K562 (cell line): ENCODE data around the gene HEXD. TPM values are rescaled to one million over a fixed set of nuclear protein-coding genes. Genes with fewer than 3 reads are reported as not detected.

Experiments
- ATAC-seq: fragments of 200-7000 bp; cut with Tn5 transposase; 3 replicates; pipeline ENCODE4 v1.9.1; 2020; ENCODE audit warnings: moderate library complexity
- BruUV-seq: library from RNA; stranded (reverse); fragments of 400-500 nt; replicated peaks from 2 replicates; lab custom pipeline; 2021; lab: Mats Ljungman, UMichigan
- CTCF ChIA-PET: fragments of 300-600 bp; formaldehyde crosslinking; extraction: SDS; loops from one replicate; lab custom pipeline; 2021; ENCODE audit warnings: low intra/inter-chr PET ratio; lab: Yijun Ruan, JAX
- POLR2A ChIA-PET: fragments of 300-600, 350-650 bp; sonication (Branson Sonifier 250); formaldehyde crosslinking; extraction: SDS; loops from one replicate; lab custom pipeline; 2021; ENCODE audit warnings: antibody characterized with exemption, inconsistent platforms; lab: Yijun Ruan, JAX
- DNase-seq, 4 experiments: peaks; one replicate each; pipeline versions ENCODE4 v3.0.0 to v3.0.0-alpha.2; 2011 to 2018; ENCODE audit warnings: low spot score in 3 of 4, mixed read lengths in 3 of 4; ENCODE audit errors: extremely low read depth in 1 of 4
- FAIRE-seq: peaks from 2 replicates; lab custom pipeline; 2011; peaks lifted over from hg19 to GRCh38; lab: Jason Lieb, UNC
- H2AFZ ChIP-seq: 2 replicates; pipeline ENCODE4 v1.6.0; 2011; ENCODE audit warnings: low read depth, low read length, control low read depth, inconsistent platforms
- H3K27ac ChIP-seq: fragments of 200-600 bp; 3 replicates; pipeline ENCODE4 v1.8.0; 2011; ENCODE audit warnings: low read depth, mild to moderate bottlenecking, control low read depth, inconsistent platforms, low read length, moderate library complexity, mixed read lengths; ENCODE audit errors: extremely low read depth
- H3K27me3 ChIP-seq, 2 experiments: fragments of 300-600 bp in 1 of 2; 2 replicates in 1 of 2; 3 replicates in 1 of 2; pipeline versions ENCODE4 v1.6.0 to v1.8.0; 2011; ENCODE audit warnings: inconsistent platforms in 2 of 2, low read length in 2 of 2, mild to moderate bottlenecking in 1 of 2, mixed read lengths in 1 of 2, moderate library complexity in 1 of 2; ENCODE audit not compliant: control insufficient read depth in 2 of 2, insufficient read depth in 2 of 2
- H3K36me3 ChIP-seq: fragments of 300-600 bp; 3 replicates; pipeline ENCODE4 v1.8.0; 2011; ENCODE audit warnings: mild to moderate bottlenecking, low read length, inconsistent platforms; ENCODE audit not compliant: control insufficient read depth, insufficient read depth
- H3K4me1 ChIP-seq, 2 experiments: fragments of 200-600 bp in 1 of 2; replicated peaks in 1 of 2; 2 replicates in 1 of 2; 3 replicates in 1 of 2; pipeline versions ENCODE4 v1.5.1 to v1.8.0; 2011; ENCODE audit warnings: inconsistent platforms in 2 of 2, low read length in 2 of 2, mild to moderate bottlenecking in 1 of 2, mixed read lengths in 1 of 2, moderate library complexity in 1 of 2; ENCODE audit not compliant: control insufficient read depth in 2 of 2, insufficient read depth in 2 of 2
- H3K4me2 ChIP-seq: 2 replicates; pipeline ENCODE4 v1.6.1; 2011; ENCODE audit warnings: low read length, control low read depth, inconsistent platforms, mixed read lengths; ENCODE audit not compliant: insufficient read depth
- H3K4me3 ChIP-seq: fragments of 200-600 bp; sonication (generic), shearing (Covaris generic); 2 replicates; pipeline ENCODE4 v1.5.1; 2016; ENCODE audit warnings: control low read depth, inconsistent platforms
- H3K79me2 ChIP-seq: fragments of 200-600 bp; 3 replicates; pipeline ENCODE4 v1.8.0; 2011; ENCODE audit warnings: low read length, inconsistent platforms; ENCODE audit not compliant: control insufficient read depth, insufficient read depth
- H3K9ac ChIP-seq, 2 experiments: 2 replicates each; pipeline versions ENCODE4 v1.6.0 to v1.6.1; 2011; ENCODE audit warnings: low read depth in 2 of 2, low read length in 2 of 2, control low read depth in 1 of 2, inconsistent platforms in 1 of 2, mild to moderate bottlenecking in 1 of 2, mixed read lengths in 1 of 2; ENCODE audit not compliant: insufficient read depth in 1 of 2
- H3K9me1 ChIP-seq: one replicate; pipeline ENCODE4 v1.6.0; 2011; ENCODE audit warnings: inconsistent platforms, mild to moderate bottlenecking, low read length, moderate library complexity; ENCODE audit not compliant: control insufficient read depth, insufficient read depth
- H3K9me3 ChIP-seq: replicated peaks from 2 replicates; pipeline ENCODE4 v1.5.1; 2011; ENCODE audit warnings: low read depth, low read length, inconsistent platforms; ENCODE audit not compliant: control insufficient read depth, insufficient read depth
- H4K20me1 ChIP-seq: replicated peaks from 2 replicates; pipeline ENCODE4 v1.6.1; 2011; ENCODE audit warnings: low read length, inconsistent platforms, mixed read lengths; ENCODE audit not compliant: control insufficient read depth, insufficient read depth
- CUX1 ChIP-seq: fragments of 200-800 bp; sonication (Bioruptor generic); IDR thresholded peaks from 2 replicates; pipeline ENCODE4 v1.6.1; 2016; ENCODE audit warnings: missing genetic modification characterization, missing compliant biosample characterization
- HIVEP1 ChIP-seq: fragments of 250-450 bp; sonication (Bioruptor Pico); IDR thresholded peaks from 2 replicates; pipeline ENCODE4 v1.4.0; 2020; ENCODE audit warnings: mild to moderate bottlenecking
- MAZ ChIP-seq, 2 experiments: fragments of 450-650 bp in 1 of 2; sonication (generic) in 1 of 2; formaldehyde crosslinking; IDR thresholded peaks in 1 of 2; conservative IDR thresholded peaks in 1 of 2; 2 replicates each; pipeline versions ENCODE4 v1.4.0 to v1.5.0; 2020; ENCODE audit warnings: mild to moderate bottlenecking in 1 of 2, missing genetic modification reagents in 1 of 2
- POLR3G ChIP-seq: IDR thresholded peaks from 2 replicates; pipeline ENCODE4 v1.6.1; 2011; ENCODE audit not compliant: insufficient read length, insufficient replicate concordance; ENCODE audit errors: extremely low read depth
- ZNF695 ChIP-seq: fragments of 450-650 bp; formaldehyde crosslinking; IDR thresholded peaks from 2 replicates; pipeline ENCODE4 v1.4.0; 2020; ENCODE audit warnings: mild to moderate bottlenecking, moderate library complexity
- WGBS: fragments of 100-300 bp; shearing (Covaris generic); methylation state at CpG from one replicate; pipeline ENCODE4 v1.1.6; 2016; ENCODE audit warnings: low coverage, mixed read lengths; ENCODE audit not compliant: insufficient coverage; ENCODE audit errors: missing lambda C conversion rate; 5-methylcytosine and 5-hydroxymethylcytosine counted together
- in situ Hi-C: fragments of 300-500 bp; cut with MboI; formaldehyde crosslinking; loops from 4 replicates; pipeline ENCODE4 v1.15.0; 2018; ENCODE audit warnings: inconsistent platforms, mixed read lengths
- intact Hi-C: fragments of 100-400 bp; cut with micrococcal nuclease; formaldehyde crosslinking; loops from 2 replicates; pipeline ENCODE4 v1.14.2; 2022
- polyA plus RNA-seq, 8 experiments: library from polyadenylated mRNA; depleted of rRNA in 4 of 8; stranded (reverse) in 5 of 8; unstranded in 3 of 8; fragments of >200 nt; fragmentation: Nextera tagmentation in 2 of 8; fragmentation: Illumina TruSeq in 1 of 8; extraction: Ambion mirVana in 2 of 8; extraction: Trizol in 1 of 8; gene quantifications; 2 replicates each; pipeline versions ENCODE4 v1.2.1 to v1.2.3, GENCODE V29; 2011 to 2014; ENCODE audit warnings: inconsistent platforms in 1 of 8, missing spikeins in 1 of 8
- total RNA-seq, 7 experiments: library from RNA; depleted of rRNA in 6 of 7; stranded (reverse); fragments of >200 nt in 6 of 7; fragmentation: Illumina TruSeq in 2 of 7; extraction: Trizol in 2 of 7; gene quantifications; 2 replicates each; pipeline versions ENCODE4 v1.2.1 to v1.2.3, GENCODE V29; 2011 to 2021; ENCODE audit warnings: low replicate concordance in 1 of 7

HEXD gene
- total and polyA plus RNA-seq, 9 of the 15 experiments (the other 6 are each of a cell fraction or from before 2014, with no cell fraction given) = 1.0 to 25.3 (median 10.0) TPM

GRCh38 chr17:82407255-82407654 lies 10.9 kb upstream of the HEXD start:
- H2AFZ ChIP-seq = no peak overlapping the region
- no peak overlapping the region for H3K9ac ChIP-seq
- intact Hi-C loops (no loop called here), in situ Hi-C loops (no loop called here)
- H3K27me3 ChIP-seq = no peaks in the 10 kb centered on the region
- ATAC-seq (no peak), FAIRE-seq (no peak), DNase-seq (no peak)
- H3K4me1 ChIP-seq = peaks cover 0 to 16% of the 10 kb centered on the region in 2 experiments; a peak in 1 of 5 replicates
- no TSS peak for BruUV-seq
- no peak overlapping the region for H3K27ac ChIP-seq
- no peak overlapping the region for H3K4me3 ChIP-seq
- no peak overlapping the region for H3K4me2 ChIP-seq
- WGBS = 86% methylated on average over 12 of the region's 13 CpGs
- POLR2A ChIA-PET = no interaction called here
- TF ChIP-seq ZNF695 (CRISPR knock-in tag) (no peak), HIVEP1 (CRISPR knock-in tag) (no peak), CUX1 (CRISPR knock-in tag) (no peak), MAZ (CRISPR knock-in tag; conservative IDR thresholded peaks at IDR 0.05 in 1 of 2, IDR thresholded peaks at IDR 0.05 in 1 of 2) (no peak), POLR3G (no peak)
- peaks cover 5% of the 10 kb centered on the region for H3K9me1 ChIP-seq
- no peaks in the 10 kb centered on the region for H4K20me1 ChIP-seq
- peaks cover 31% of the 10 kb centered on the region; the same call in 1 of the 3 replicates for H3K36me3 ChIP-seq
- no peaks in the 10 kb centered on the region for H3K9me3 ChIP-seq
- CTCF ChIA-PET = no interaction called here
- H3K79me2 ChIP-seq = peaks cover 3% of the 10 kb centered on the region; the same call in 1 of the 3 replicates
